Sigmoid colon (tissue), 4 donors: ENCODE measurements around the gene PRKG1.

Experiments used
- EP300 ChIP-seq, 4 donors: sonication (generic); formaldehyde crosslinking; IDR thresholded peaks; one replicate each; pipeline ENCODE4 v1.6.1; 2017; ENCODE audit warnings: antibody characterized with exemption in 4 of 4
- POLR2A ChIP-seq, 2 donors: fragments of 450-650 bp; IDR thresholded peaks; one replicate each; pipeline ENCODE4 v1.6.1; 2016; ENCODE audit warnings: antibody characterized with exemption in 2 of 2, mild to moderate bottlenecking in 2 of 2, moderate library complexity in 2 of 2
- POLR2AphosphoS5 ChIP-seq, 4 donors: sonication (generic); formaldehyde crosslinking; IDR thresholded peaks; one replicate each; pipeline ENCODE4 v1.6.1; 2017; ENCODE audit warnings: antibody characterized with exemption in 4 of 4
- TF ChIP-seq, protein P1 (sequence below), 4 experiments: fragments of 450-650 bp in 3 of 4; fragments of 200-600 bp in 1 of 4; IDR thresholded peaks; one replicate each; pipeline ENCODE4 v1.5.1; 2016 to 2019; ENCODE audit warnings: antibody characterized with exemption in 4 of 4, mild to moderate bottlenecking in 3 of 4, moderate library complexity in 2 of 4

DNA sequence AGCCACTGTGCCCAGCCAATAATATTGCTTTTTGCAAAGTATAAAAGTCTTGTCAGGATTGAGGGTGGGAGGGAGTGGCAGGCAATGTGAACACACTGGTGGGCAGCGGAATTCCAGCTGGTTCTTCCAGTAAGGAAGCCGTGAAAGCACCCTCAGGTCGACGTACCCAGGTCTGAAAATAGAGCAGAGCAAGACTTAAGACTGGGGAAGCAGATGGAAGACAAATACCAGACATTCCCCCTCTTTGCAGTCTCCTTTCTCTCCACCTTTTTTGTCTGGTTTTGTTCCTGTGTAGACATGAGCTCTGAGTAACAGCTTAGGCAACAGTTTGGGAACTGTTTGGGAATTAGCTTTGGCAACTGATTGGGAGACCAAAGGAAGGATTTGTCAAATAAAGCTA lies 642.7 kb downstream of the PRKG1 start:
- TF ChIP-seq, protein P1, sequence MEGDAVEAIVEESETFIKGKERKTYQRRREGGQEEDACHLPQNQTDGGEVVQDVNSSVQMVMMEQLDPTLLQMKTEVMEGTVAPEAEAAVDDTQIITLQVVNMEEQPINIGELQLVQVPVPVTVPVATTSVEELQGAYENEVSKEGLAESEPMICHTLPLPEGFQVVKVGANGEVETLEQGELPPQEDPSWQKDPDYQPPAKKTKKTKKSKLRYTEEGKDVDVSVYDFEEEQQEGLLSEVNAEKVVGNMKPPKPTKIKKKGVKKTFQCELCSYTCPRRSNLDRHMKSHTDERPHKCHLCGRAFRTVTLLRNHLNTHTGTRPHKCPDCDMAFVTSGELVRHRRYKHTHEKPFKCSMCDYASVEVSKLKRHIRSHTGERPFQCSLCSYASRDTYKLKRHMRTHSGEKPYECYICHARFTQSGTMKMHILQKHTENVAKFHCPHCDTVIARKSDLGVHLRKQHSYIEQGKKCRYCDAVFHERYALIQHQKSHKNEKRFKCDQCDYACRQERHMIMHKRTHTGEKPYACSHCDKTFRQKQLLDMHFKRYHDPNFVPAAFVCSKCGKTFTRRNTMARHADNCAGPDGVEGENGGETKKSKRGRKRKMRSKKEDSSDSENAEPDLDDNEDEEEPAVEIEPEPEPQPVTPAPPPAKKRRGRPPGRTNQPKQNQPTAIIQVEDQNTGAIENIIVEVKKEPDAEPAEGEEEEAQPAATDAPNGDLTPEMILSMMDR (IDR thresholded peaks at IDR 0.05), result no peak
- no peak for TF ChIP-seq EP300 (IDR thresholded peaks at IDR 0.05)
- TF ChIP-seq POLR2A (IDR thresholded peaks at IDR 0.05), result no peak
- TF ChIP-seq POLR2AphosphoS5 (IDR thresholded peaks at IDR 0.05), result no peak
